C4-2B (cell line): Measurements from ENCODE around the gene IQSEC1.
"Not testable (repeated sequence)": the region's sequence is repeated elsewhere in the genome, so short reads cannot be mapped to it uniquely, and the experiment has no call there.

Experiments used
- ZFX ChIP-seq: fragments of 450-650 bp; IDR thresholded peaks from 2 replicates; pipeline ENCODE4 v1.6.1; 2017
- TF ChIP-seq, protein P1 (sequence below): fragments of 450-650 bp; conservative IDR thresholded peaks from 2 replicates; pipeline ENCODE4 v1.5.1; 2017; ENCODE audit warnings: mild to moderate bottlenecking

DNA sequence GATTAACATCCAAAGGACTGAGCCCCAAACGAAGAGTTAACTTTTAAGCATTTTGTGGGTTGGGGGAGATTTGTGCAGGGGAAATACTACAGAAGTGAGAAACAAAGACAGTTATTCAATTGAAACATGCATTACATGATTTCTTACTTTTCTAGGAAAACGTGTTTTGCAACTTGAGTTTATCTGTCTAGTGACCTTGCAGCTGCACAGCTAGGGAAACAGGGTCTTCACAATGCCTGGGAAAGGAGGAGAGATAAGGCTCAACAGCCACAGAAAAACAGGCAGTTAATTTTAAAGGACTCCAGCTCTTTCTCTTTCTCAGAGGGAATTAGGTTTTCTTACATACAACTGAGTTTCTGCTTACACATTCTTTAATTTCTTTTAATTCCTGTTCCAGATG is 194.5 kb downstream of the IQSEC1 start:
- TF ChIP-seq, protein P1, sequence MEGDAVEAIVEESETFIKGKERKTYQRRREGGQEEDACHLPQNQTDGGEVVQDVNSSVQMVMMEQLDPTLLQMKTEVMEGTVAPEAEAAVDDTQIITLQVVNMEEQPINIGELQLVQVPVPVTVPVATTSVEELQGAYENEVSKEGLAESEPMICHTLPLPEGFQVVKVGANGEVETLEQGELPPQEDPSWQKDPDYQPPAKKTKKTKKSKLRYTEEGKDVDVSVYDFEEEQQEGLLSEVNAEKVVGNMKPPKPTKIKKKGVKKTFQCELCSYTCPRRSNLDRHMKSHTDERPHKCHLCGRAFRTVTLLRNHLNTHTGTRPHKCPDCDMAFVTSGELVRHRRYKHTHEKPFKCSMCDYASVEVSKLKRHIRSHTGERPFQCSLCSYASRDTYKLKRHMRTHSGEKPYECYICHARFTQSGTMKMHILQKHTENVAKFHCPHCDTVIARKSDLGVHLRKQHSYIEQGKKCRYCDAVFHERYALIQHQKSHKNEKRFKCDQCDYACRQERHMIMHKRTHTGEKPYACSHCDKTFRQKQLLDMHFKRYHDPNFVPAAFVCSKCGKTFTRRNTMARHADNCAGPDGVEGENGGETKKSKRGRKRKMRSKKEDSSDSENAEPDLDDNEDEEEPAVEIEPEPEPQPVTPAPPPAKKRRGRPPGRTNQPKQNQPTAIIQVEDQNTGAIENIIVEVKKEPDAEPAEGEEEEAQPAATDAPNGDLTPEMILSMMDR: not testable (repeated sequence)
- TF ChIP-seq ZFX: not testable (repeated sequence)
